Activated CD4-positive, alpha-beta T cell treated with anti-CD3 and anti-CD28 coated beads, Interleukin-2, Interleukin-4, amounts not matched to agents 100 ng/mL and 50 ng/mL, durations not matched to agents 16 hours and 8 hours (primary cell): ENCODE measurements around the gene MT1X.

Experiments
- DNase-seq: peaks from one replicate; pipeline ENCODE4 v3.0.0-alpha.2; 2020; ENCODE audit warnings: low spot score

The MT1X gene

DNA sequence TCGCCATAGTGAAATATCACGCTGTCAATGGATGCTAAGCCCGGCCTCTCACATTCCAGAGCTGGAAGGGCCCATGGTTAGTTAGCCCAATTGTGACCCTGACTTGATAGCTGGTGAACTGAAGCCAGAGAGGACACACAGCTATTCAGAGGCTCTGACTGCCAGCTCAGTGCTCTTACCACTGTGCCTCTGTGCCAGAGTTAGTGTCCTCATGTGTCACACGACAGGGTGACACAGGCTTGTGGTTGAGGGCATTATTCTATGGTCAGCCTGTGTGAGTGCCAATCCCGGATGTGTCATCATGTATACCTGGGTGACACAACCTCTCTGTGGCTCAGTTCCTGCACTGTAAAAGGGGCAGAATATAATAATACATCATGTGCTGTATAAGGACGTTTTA is 2.5 kb upstream of the MT1X start:
- peak; percentile 30 for DNase-seq

DNA sequence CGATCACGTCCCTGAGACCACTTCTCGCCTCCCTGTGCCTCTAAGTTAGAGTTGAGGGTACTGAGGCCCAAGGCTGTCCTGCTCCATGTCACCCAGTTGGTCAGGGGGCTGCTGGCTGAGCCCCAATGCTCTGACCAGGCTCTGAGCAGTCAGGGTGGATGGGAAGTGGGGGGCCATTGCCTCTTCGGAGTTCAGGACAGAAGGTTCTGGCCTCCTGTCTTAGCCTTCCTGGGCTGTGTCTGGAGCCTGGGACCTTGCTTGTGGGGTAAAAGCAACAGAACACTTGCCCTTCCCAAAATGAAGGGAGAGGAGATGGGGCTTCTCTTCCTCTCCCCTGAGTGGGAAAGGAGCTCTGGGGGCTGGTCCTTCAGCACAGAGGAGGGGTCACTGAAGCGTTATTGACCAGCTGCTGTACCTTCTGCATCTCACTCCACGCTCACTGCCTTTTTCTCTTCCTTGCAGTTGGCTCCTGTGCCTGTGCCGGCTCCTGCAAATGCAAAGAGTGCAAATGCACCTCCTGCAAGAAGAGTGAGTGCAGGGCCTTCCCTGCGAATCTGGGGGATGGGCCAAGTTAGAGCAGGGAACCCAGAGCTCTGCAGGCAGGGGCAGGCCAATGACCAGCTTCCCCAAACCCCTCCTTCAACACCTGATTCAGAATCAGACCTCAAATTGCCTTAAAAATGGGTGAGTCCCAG is 580 bp downstream of the MT1X start:
- no peak for DNase-seq

DNA sequence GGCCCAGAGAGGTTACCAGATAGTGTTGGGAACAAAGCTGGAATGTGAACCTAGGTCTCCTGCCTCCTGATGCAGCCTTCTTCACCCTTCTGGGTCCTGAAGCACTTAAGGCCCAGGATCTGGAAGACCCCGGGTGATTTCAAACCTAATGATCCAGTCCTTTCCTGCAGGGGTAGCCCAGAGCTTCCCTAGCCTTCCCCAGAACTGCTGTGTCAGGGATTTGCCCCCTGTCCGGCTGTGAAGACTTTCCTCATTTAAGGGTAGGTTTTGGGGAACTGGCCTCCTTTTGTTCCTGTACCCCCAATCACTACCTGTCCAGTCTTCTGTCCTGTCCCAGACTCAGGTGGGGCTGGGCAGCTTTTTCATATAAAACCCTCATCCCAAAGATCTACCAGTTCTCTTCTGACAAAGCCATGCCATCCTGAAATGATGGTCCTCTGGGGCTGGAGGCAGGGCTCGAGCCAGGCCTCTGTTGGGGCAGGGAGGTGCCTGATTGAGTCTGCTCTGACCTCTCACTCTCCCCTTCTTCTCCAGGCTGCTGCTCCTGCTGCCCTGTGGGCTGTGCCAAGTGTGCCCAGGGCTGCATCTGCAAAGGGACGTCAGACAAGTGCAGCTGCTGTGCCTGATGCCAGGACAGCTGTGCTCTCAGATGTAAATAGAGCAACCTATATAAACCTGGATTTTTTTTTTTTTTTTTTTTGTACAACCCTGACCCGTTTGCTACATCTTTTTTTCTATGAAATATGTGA is 1.3 kb downstream of the MT1X start:
- no peak for DNase-seq

- no peak for DNase-seq
Measured at GRCh38 chr16:56684256-56684925, 2.1 kb downstream of the MT1X start.

GRCh38 chr16:56684926-56685590 is 2.8 kb downstream of the MT1X start:
- no peak for DNase-seq

GRCh38 chr16:56686758-56687157 is 4.5 kb downstream of the MT1X start:
- DNase-seq: no peak

DNA sequence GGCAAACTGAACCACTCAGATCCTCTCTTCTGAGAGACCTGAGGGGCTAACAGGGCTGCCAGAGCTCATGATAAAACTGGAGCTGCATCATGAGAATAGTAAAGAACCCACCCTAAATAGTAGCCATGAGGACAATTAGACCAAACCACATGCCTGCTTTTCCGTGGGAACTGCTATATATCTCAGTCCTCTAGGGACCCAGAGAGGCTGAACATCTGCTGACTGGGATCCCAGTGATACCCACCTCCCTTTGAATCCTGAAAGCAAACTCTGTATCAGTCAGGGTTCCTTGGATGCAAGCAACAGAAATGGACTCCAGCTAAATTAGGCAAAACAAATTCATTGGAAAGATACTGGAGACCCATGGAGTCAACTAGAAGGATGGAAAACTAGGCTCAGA is 6.5 kb downstream of the MT1X start:
- no peak for DNase-seq

- DNase-seq: no peak
Measured at GRCh38 chr16:56689171-56689570, 6.9 kb downstream of the MT1X start.

- no peak for DNase-seq
Measured at GRCh38 chr16:56690420-56691122, 8.3 kb downstream of the MT1X start.

- no peak for DNase-seq
Measured at GRCh38 chr16:56691885-56692284, 9.6 kb downstream of the MT1X start.

- no peak for DNase-seq
Measured at GRCh38 chr16:56695246-56695645, 13.0 kb downstream of the MT1X start.

GRCh38 chr16:56697456-56698155 is 15.3 kb downstream of the MT1X start:
- DNase-seq: no peak

- DNase-seq: no peak
Measured at GRCh38 chr16:56700195-56700594, 17.9 kb downstream of the MT1X start.

- DNase-seq: no peak
Measured at GRCh38 chr16:56700631-56701030, 18.4 kb downstream of the MT1X start.

- no peak for DNase-seq
Measured at GRCh38 chr16:56701534-56701933, 19.3 kb downstream of the MT1X start.

DNA sequence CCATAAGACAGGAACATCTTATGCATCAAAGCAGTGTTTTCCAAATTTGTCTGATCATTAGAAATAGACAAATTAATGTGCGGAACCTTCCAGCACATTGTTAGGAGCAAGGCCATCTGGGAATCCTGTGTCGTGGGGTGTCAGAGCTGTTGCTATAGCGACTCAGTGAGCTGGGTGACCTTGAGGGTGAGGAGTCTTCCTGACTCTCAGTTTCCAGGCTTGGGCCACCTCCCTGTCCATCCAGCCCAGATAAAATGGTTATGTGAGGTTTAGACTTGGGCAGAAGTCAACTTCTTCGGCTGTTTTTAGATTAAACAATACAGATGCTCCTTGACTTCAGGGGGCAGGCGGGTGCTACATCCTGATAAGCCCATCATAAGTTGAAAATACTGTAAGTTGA is 20.6 kb downstream of the MT1X start:
- DNase-seq: no peak

GRCh38 chr16:56708525-56709442 is 26.5 kb downstream of the MT1X start:
- no peak for DNase-seq

- DNase-seq: no peak
Measured at GRCh38 chr16:56709443-56710040, 27.3 kb downstream of the MT1X start.

DNA sequence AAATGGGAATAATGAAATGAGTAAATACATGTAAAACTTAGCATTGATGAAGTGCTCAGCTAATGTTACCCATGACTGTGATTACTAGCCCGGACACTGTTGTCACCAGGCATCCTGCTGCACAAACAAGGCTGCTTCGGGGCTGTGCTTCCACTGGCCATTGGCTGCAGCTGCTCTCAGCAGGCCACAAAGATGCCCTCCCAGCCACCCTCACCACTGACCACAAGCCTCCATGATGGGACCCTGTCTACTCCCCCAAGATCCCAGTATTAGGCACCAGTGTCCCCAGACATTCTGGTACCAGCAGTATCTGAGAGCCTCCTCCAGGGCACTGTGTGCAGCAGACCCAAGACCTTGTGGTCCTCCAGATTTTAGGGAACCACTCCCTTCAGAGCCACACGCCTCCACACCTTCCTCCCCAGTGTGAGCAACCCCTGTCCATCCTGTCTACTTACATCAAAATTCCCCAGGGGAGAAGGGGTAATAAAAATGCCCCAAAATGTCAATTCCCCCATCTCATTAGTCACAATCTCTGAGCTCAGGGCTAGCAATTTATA is 28.0 kb downstream of the MT1X start:
- DNase-seq: no peak

- no peak for DNase-seq
Measured at GRCh38 chr16:56711862-56712261, 29.6 kb downstream of the MT1X start.
